Mesenteric fat pad (tissue), 1 donor: ENCODE measurements around the gene MAN1A1. TPM values are rescaled to one million over a fixed set of nuclear protein-coding genes. Genes with fewer than 3 reads are reported as not detected.

Source experiments
- DNase-seq: peaks from one replicate; pipeline ENCODE4 v3.0.0-alpha.2; 2020; ENCODE audit warnings: low spot score
- total RNA-seq: library from RNA; stranded (reverse); fragmentation: NEBNext Ultra II Directional; extraction: Animal tissue kit (Norgen Biotek cat#: 25700); gene quantifications from one replicate; pipeline ENCODE4 v1.2.1, GENCODE V29; 2021
- donor health status: DM: yes; HTN: yes; CAD: no.

The MAN1A1 gene
- total RNA-seq, 1 donor from 2014 or later, result 147 TPM

GRCh38 chr6:119204719-119205118 is 144.8 kb downstream of the MAN1A1 start:
- DNase-seq, result no peak

GRCh38 chr6:119201480-119201879 is 148.1 kb downstream of the MAN1A1 start:
- no peak for DNase-seq

GRCh38 chr6:119200512-119201175 is 148.9 kb downstream of the MAN1A1 start:
- DNase-seq, result no peak

- no peak for DNase-seq
These were observed 152.3 kb downstream of the MAN1A1 start for GRCh38 chr6:119197271-119197670.

GRCh38 chr6:119196715-119197114 is 152.8 kb downstream of the MAN1A1 start:
- no peak for DNase-seq

GRCh38 chr6:119195848-119196247 is 153.7 kb downstream of the MAN1A1 start:
- DNase-seq, result no peak

- no peak for DNase-seq
These were observed 154.4 kb downstream of the MAN1A1 start for GRCh38 chr6:119195204-119195603.

- no peak for DNase-seq
These were observed 155.9 kb downstream of the MAN1A1 start for GRCh38 chr6:119193707-119194106.

GRCh38 chr6:119192200-119192599 is 157.4 kb downstream of the MAN1A1 start:
- DNase-seq, result no peak

GRCh38 chr6:119190176-119190575 is 159.4 kb downstream of the MAN1A1 start:
- DNase-seq, result no peak

- no peak for DNase-seq
These were observed 160.1 kb downstream of the MAN1A1 start for GRCh38 chr6:119189498-119189897.

- no peak for DNase-seq
These were observed 162.0 kb downstream of the MAN1A1 start for GRCh38 chr6:119187596-119187995.

GRCh38 chr6:119186490-119186889 is 163.1 kb downstream of the MAN1A1 start:
- DNase-seq, result no peak

GRCh38 chr6:119184008-119184648 is 165.4 kb downstream of the MAN1A1 start:
- no peak for DNase-seq

- no peak for DNase-seq
These were observed 166.1 kb downstream of the MAN1A1 start for GRCh38 chr6:119183457-119183856.

GRCh38 chr6:119182875-119183274 is 166.7 kb downstream of the MAN1A1 start:
- no peak for DNase-seq

GRCh38 chr6:119182216-119182803 is 167.3 kb downstream of the MAN1A1 start:
- no peak for DNase-seq

GRCh38 chr6:119181046-119181445 is 168.5 kb downstream of the MAN1A1 start:
- no peak for DNase-seq

- DNase-seq, result no peak
These were observed 169.7 kb downstream of the MAN1A1 start for GRCh38 chr6:119179842-119180241.

- DNase-seq, result no peak
These were observed 170.5 kb downstream of the MAN1A1 start for GRCh38 chr6:119179062-119179461.

- DNase-seq, result no peak
These were observed 173.1 kb downstream of the MAN1A1 start for GRCh38 chr6:119176445-119176844.
